ENCODE measurements around the gene NLE1.

DNA sequence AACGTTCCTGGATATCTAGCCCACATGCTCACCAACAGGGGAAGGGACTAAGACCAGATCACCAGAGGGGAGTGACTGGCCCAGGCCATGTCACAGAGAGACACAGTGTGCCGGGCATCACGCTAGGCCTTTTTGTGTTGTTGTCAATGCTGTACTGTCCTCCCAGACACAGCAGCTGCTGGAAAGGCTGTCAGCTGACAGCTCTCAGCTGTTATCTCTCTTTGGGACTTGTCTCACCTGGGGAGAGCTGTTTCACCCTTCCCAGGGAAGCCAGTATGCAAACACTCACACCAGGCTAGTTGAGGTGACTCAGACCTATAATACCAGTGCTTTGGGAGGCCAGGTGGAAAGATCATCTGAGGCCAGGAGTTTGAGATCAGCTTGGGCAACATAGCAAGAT, 24.9 kb upstream of the NLE1 start:
- TF ChIP-seq, protein P1, sequence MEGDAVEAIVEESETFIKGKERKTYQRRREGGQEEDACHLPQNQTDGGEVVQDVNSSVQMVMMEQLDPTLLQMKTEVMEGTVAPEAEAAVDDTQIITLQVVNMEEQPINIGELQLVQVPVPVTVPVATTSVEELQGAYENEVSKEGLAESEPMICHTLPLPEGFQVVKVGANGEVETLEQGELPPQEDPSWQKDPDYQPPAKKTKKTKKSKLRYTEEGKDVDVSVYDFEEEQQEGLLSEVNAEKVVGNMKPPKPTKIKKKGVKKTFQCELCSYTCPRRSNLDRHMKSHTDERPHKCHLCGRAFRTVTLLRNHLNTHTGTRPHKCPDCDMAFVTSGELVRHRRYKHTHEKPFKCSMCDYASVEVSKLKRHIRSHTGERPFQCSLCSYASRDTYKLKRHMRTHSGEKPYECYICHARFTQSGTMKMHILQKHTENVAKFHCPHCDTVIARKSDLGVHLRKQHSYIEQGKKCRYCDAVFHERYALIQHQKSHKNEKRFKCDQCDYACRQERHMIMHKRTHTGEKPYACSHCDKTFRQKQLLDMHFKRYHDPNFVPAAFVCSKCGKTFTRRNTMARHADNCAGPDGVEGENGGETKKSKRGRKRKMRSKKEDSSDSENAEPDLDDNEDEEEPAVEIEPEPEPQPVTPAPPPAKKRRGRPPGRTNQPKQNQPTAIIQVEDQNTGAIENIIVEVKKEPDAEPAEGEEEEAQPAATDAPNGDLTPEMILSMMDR (conservative IDR thresholded peaks at IDR 0.05; ENCODE audit: low read length) = no peak
- TF ChIP-seq EZH2phosphoT487 (IDR thresholded peaks at IDR 0.05; ENCODE audit: borderline replicate concordance, low read depth, low read length) = no peak

All from OCI-LY7 (cell line).